Hematopoietic multipotent progenitor cell treated with erythropoietin and hydrocortisone succinate and interleukin-3 and kit ligand, for 17 days (in vitro differentiated cells): Measurements from ENCODE around the gene CTNNBL1.

Source experiments
- DNase-seq: peaks from one replicate; pipeline ENCODE4 v3.0.0-alpha.2; 2015; ENCODE audit warnings: low spot score

CTNNBL1 gene

GRCh38 chr20:37919389-37920040 lies 225.7 kb downstream of the CTNNBL1 start:
- no peak for DNase-seq

DNA sequence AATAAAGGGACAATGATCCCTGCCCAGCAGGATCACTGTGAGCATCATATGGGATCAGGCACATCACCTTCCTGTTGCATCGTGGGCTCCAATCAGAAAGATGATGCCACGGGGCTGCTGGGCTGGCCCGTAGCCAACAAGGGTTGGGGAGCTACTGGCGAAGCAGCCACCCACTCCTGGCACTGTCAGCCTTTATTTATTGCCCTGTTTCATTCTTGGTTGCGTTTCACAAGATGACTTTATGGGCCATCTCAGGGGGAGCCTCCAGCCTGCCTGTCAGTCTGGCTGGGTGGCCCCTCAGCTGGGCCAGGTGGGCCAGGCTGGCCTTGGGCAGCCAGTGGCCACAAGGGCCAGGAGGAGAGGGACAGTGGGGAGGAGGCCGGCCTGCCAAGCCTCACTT lies 226.4 kb downstream of the CTNNBL1 start:
- DNase-seq = no peak

DNA sequence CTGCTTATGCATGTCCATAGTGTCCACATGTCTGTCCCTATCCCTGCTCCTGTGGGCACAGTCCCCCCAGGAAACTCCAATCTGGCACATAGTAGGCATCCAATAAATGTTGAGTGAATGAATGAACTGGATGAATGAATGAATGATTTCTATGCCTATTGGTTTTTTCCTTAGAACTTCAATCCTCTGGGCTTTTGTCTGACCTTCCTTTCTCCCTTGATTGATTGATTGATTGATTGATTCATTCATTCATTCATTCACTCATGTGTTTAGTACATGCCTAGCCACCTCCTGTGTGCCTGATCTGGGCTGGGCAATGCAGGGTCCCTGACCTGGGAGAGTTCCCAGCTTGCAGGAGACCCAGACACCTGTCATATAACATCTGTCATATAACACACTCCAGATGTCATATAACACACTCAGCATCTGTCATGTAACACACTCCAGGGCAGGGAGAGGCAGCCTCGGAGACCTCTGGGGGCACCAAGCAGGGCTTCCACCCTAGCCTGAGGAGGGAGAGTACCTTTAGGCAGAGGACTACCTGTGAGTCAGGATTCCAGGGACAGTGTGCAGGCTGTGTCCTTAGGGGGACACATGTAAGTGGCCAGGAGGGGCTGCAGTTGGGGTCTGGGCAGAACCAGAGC lies 227.0 kb downstream of the CTNNBL1 start:
- DNase-seq = no peak

DNA sequence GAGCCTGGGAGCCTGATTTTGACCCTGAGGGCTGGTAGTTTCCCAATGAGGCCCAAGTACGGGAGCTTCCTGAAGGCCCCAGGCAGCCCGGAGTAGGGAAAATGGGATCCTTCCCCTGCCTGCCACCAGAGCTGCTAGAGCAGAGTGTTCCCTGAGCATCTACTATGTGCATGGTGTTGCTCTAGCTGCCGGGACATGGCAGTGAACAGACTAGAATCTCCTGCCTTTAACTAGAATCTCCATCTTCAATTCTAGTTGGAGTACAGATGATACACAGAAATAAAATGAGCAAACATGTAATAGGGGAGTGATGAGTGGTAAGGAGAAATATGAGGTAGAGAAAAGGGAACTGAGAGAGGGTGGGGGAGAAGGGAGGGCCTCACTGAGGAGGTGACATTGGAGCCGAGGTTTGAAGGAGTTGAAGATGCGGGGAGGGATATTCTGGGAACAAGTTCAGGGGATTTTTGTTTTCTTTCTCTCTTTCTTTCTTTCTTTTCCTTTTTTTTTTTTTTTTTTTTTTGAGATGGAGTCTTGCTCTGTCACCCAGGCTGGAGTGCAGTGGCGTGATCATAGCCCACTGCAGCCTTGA lies 227.6 kb downstream of the CTNNBL1 start:
- DNase-seq = no peak
